OCI-M1 (cell line): ENCODE data around the gene CD302.
"Not testable (repeated sequence)": the region's sequence is repeated elsewhere in the genome, so short reads cannot be mapped to it uniquely, and the experiment has no call there.

Experiments
- DNase-seq: peaks from one replicate; lab custom pipeline; 2025; lab: John Stamatoyannopoulos, UW

The CD302 gene

GRCh38 chr2:159797543-159798375 is at the start of gene CD302:
CD302 (minus strand) TSS chr2:159798208; CDS start chr2:159798198, 10 bp downstream.
- no peak for DNase-seq

- DNase-seq = no peak
These were observed 48.6 kb upstream of the CD302 start for GRCh38 chr2:159846564-159846963.

GRCh38 chr2:159840616-159841015 is 42.6 kb upstream of the CD302 start:
- DNase-seq = no peak

GRCh38 chr2:159832858-159833257 is 34.9 kb upstream of the CD302 start:
- no peak for DNase-seq

GRCh38 chr2:159832026-159832425 is 34.0 kb upstream of the CD302 start:
- DNase-seq = no peak

- no peak for DNase-seq
These were observed 31.4 kb upstream of the CD302 start for GRCh38 chr2:159829376-159829775.

GRCh38 chr2:159828738-159829137 is 30.7 kb upstream of the CD302 start:
- no peak for DNase-seq

GRCh38 chr2:159822478-159822833 is 24.4 kb upstream of the CD302 start:
- not testable (repeated sequence) for DNase-seq

- not testable (repeated sequence) for DNase-seq
These were observed 23.9 kb upstream of the CD302 start for GRCh38 chr2:159821775-159822477.

- DNase-seq = no peak
These were observed 20.9 kb upstream of the CD302 start for GRCh38 chr2:159818940-159819339.

- DNase-seq = peak; percentile 76
These were observed 19.3 kb upstream of the CD302 start for GRCh38 chr2:159817283-159817682.

- DNase-seq = no peak
These were observed 13.2 kb upstream of the CD302 start for GRCh38 chr2:159811232-159811631.

- no peak for DNase-seq
These were observed 10.0 kb upstream of the CD302 start for GRCh38 chr2:159808032-159808425.

GRCh38 chr2:159807183-159808031 is 9.4 kb upstream of the CD302 start:
- DNase-seq = peak; percentile 60

GRCh38 chr2:159804941-159805340 is 6.9 kb upstream of the CD302 start:
- DNase-seq = no peak

- no peak for DNase-seq
These were observed 5.4 kb upstream of the CD302 start for GRCh38 chr2:159803235-159803962.

- no peak for DNase-seq
These were observed 4.7 kb upstream of the CD302 start for GRCh38 chr2:159802673-159803072.

- no peak for DNase-seq
These were observed 1.8 kb upstream of the CD302 start for GRCh38 chr2:159799833-159800232.

- DNase-seq = no peak
These were observed 343 bp upstream of the CD302 start for GRCh38 chr2:159798376-159798725.

GRCh38 chr2:159797225-159797542 is 824 bp downstream of the CD302 start:
- DNase-seq = no peak

GRCh38 chr2:159795841-159796690 is 1.9 kb downstream of the CD302 start:
- no peak for DNase-seq
